ENCODE data around the gene WTAP.
"Not testable (repeated sequence)": the region's sequence is repeated elsewhere in the genome, so short reads cannot be mapped to it uniquely, and the experiment has no call there.

DNA sequence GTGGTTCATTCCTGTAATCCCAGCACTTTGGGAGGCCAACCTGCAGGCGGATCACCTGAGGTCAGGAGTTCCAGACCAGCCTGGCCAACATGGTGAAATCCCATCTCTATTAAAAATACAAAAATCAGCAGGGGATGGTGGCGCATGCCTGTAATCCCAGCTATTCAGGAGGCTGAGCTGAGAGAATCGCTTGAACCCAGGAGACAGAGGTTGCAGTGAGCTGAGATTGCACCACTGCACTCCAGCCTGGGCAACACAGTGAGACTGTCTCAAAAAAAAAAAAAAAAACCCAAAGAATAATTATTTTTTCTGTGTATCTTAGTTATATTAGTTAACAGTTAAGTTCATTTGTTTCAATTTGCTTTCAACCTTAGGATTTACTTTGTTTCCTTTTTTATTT is 2.1 kb upstream of the WTAP start:
- TF ChIP-seq, protein P1, sequence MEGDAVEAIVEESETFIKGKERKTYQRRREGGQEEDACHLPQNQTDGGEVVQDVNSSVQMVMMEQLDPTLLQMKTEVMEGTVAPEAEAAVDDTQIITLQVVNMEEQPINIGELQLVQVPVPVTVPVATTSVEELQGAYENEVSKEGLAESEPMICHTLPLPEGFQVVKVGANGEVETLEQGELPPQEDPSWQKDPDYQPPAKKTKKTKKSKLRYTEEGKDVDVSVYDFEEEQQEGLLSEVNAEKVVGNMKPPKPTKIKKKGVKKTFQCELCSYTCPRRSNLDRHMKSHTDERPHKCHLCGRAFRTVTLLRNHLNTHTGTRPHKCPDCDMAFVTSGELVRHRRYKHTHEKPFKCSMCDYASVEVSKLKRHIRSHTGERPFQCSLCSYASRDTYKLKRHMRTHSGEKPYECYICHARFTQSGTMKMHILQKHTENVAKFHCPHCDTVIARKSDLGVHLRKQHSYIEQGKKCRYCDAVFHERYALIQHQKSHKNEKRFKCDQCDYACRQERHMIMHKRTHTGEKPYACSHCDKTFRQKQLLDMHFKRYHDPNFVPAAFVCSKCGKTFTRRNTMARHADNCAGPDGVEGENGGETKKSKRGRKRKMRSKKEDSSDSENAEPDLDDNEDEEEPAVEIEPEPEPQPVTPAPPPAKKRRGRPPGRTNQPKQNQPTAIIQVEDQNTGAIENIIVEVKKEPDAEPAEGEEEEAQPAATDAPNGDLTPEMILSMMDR (IDR thresholded peaks at IDR 0.05; ENCODE audit: low read length): not testable (repeated sequence)
- TF ChIP-seq EZH2 (optimal IDR thresholded peaks at IDR 0.05; ENCODE audit: low read depth, low read length): not testable (repeated sequence)
